ENCODE measurements around the gene KMT5B.

KMT5B gene

GRCh38 chr11:68169442-68169841, 43.7 kb downstream of the KMT5B start:
- Histone ChIP-seq H3K27me3 (ENCODE audit: control insufficient read depth, insufficient read depth, low read length) (no peaks in the 10 kb centered on the region), H3K4me3 (ENCODE audit: low read length) (no peak overlapping the region), H3K4me1 (ENCODE audit: control insufficient read depth, insufficient read depth, low read length) (peaks cover 10% of the 10 kb centered on the region), H3K9me3 (replicated peaks; ENCODE audit: low read length) (no peaks in the 10 kb centered on the region), H3K9ac (ENCODE audit: low read depth, low read length) (no peak overlapping the region), H3K4me2 (ENCODE audit: low read length) (no peak overlapping the region), H3K36me3 (ENCODE audit: insufficient read depth, low read length) (peaks cover 66% of the 10 kb centered on the region)

- no peaks in the 10 kb centered on the region for H3K9me3 ChIP-seq (replicated peaks; ENCODE audit: low read length)
- H3K27me3 ChIP-seq (ENCODE audit: control insufficient read depth, insufficient read depth, low read length) = no peaks in the 10 kb centered on the region
- H3K9ac ChIP-seq (ENCODE audit: low read depth, low read length) = no peak overlapping the region
- H3K4me2 ChIP-seq (ENCODE audit: low read length) = no peak overlapping the region
- peaks cover 7% of the 10 kb centered on the region for H3K4me1 ChIP-seq (ENCODE audit: control insufficient read depth, insufficient read depth, low read length)
- H3K4me3 ChIP-seq (ENCODE audit: low read length) = no peak overlapping the region
- peaks cover 66% of the 10 kb centered on the region for H3K36me3 ChIP-seq (ENCODE audit: insufficient read depth, low read length)
Measured at GRCh38 chr11:68168694-68169093, 44.4 kb downstream of the KMT5B start.

- Histone ChIP-seq H3K4me2 (ENCODE audit: low read length) (no peak overlapping the region), H3K4me1 (ENCODE audit: control insufficient read depth, insufficient read depth, low read length) (peaks cover 7% of the 10 kb centered on the region), H3K9ac (ENCODE audit: low read depth, low read length) (no peak overlapping the region), H3K36me3 (ENCODE audit: insufficient read depth, low read length) (peaks cover 62% of the 10 kb centered on the region), H3K9me3 (replicated peaks; ENCODE audit: low read length) (no peaks in the 10 kb centered on the region), H3K27me3 (ENCODE audit: control insufficient read depth, insufficient read depth, low read length) (no peaks in the 10 kb centered on the region), H3K4me3 (ENCODE audit: low read length) (no peak overlapping the region)
Measured at GRCh38 chr11:68167474-68167873, 45.6 kb downstream of the KMT5B start.

GRCh38 chr11:68166969-68167368, 46.1 kb downstream of the KMT5B start:
- H3K36me3 ChIP-seq (ENCODE audit: insufficient read depth, low read length) = peaks cover 59% of the 10 kb centered on the region
- no peak overlapping the region for H3K4me2 ChIP-seq (ENCODE audit: low read length)
- peaks cover 7% of the 10 kb centered on the region for H3K4me1 ChIP-seq (ENCODE audit: control insufficient read depth, insufficient read depth, low read length)
- H3K9ac ChIP-seq (ENCODE audit: low read depth, low read length) = no peak overlapping the region
- no peak overlapping the region for H3K4me3 ChIP-seq (ENCODE audit: low read length)
- H3K27me3 ChIP-seq (ENCODE audit: control insufficient read depth, insufficient read depth, low read length) = no peaks in the 10 kb centered on the region
- H3K9me3 ChIP-seq (replicated peaks; ENCODE audit: low read length) = no peaks in the 10 kb centered on the region

- Histone ChIP-seq H3K27me3 (ENCODE audit: control insufficient read depth, insufficient read depth, low read length) (no peaks in the 10 kb centered on the region), H3K4me2 (ENCODE audit: low read length) (no peak overlapping the region), H3K36me3 (ENCODE audit: insufficient read depth, low read length) (peaks cover 50% of the 10 kb centered on the region)
Measured at GRCh38 chr11:68165601-68166000, 47.5 kb downstream of the KMT5B start.

GRCh38 chr11:68164437-68164836, 48.7 kb downstream of the KMT5B start:
- Histone ChIP-seq H3K4me2 (ENCODE audit: low read length) (no peak overlapping the region), H3K9me3 (replicated peaks; ENCODE audit: low read length) (no peaks in the 10 kb centered on the region), H3K36me3 (ENCODE audit: insufficient read depth, low read length) (peaks cover 39% of the 10 kb centered on the region), H3K4me1 (ENCODE audit: control insufficient read depth, insufficient read depth, low read length) (peaks cover 7% of the 10 kb centered on the region), H3K27me3 (ENCODE audit: control insufficient read depth, insufficient read depth, low read length) (no peaks in the 10 kb centered on the region), H3K9ac (ENCODE audit: low read depth, low read length) (no peak overlapping the region), H3K4me3 (ENCODE audit: low read length) (no peak overlapping the region)

More at GRCh38 chr11:68165601-68166000, 47.5 kb downstream of the KMT5B start:
- Histone ChIP-seq H3K4me1 (ENCODE audit: control insufficient read depth, insufficient read depth, low read length) (peaks cover 7% of the 10 kb centered on the region), H3K9ac (ENCODE audit: low read depth, low read length) (no peak overlapping the region), H3K9me3 (replicated peaks; ENCODE audit: low read length) (no peaks in the 10 kb centered on the region), H3K4me3 (ENCODE audit: low read length) (no peak overlapping the region)

GRCh38 chr11:68163691-68164090, 49.4 kb downstream of the KMT5B start:
- no peak overlapping the region for H3K4me3 ChIP-seq (ENCODE audit: low read length)
- H3K4me2 ChIP-seq (ENCODE audit: low read length) = no peak overlapping the region
- no peak overlapping the region for H3K9ac ChIP-seq (ENCODE audit: low read depth, low read length)
- no peaks in the 10 kb centered on the region for H3K27me3 ChIP-seq (ENCODE audit: control insufficient read depth, insufficient read depth, low read length)
- H3K4me1 ChIP-seq (ENCODE audit: control insufficient read depth, insufficient read depth, low read length) = peaks cover 7% of the 10 kb centered on the region
- peaks cover 34% of the 10 kb centered on the region for H3K36me3 ChIP-seq (ENCODE audit: insufficient read depth, low read length)
- H3K9me3 ChIP-seq (replicated peaks; ENCODE audit: low read length) = no peaks in the 10 kb centered on the region

- no peak overlapping the region for H3K9ac ChIP-seq (ENCODE audit: low read depth, low read length)
- H3K4me3 ChIP-seq (ENCODE audit: low read length) = no peak overlapping the region
- no peak overlapping the region for H3K4me2 ChIP-seq (ENCODE audit: low read length)
- peaks cover 29% of the 10 kb centered on the region for H3K36me3 ChIP-seq (ENCODE audit: insufficient read depth, low read length)
- H3K4me1 ChIP-seq (ENCODE audit: control insufficient read depth, insufficient read depth, low read length) = peaks cover 7% of the 10 kb centered on the region
- H3K9me3 ChIP-seq (replicated peaks; ENCODE audit: low read length) = no peaks in the 10 kb centered on the region
- H3K27me3 ChIP-seq (ENCODE audit: control insufficient read depth, insufficient read depth, low read length) = no peaks in the 10 kb centered on the region
Measured at GRCh38 chr11:68160100-68160695, 52.9 kb downstream of the KMT5B start.

- H3K9ac ChIP-seq (ENCODE audit: low read depth, low read length) = no peak overlapping the region
- H3K4me1 ChIP-seq (ENCODE audit: control insufficient read depth, insufficient read depth, low read length) = peaks cover 6% of the 10 kb centered on the region
- no peaks in the 10 kb centered on the region for H3K27me3 ChIP-seq (ENCODE audit: control insufficient read depth, insufficient read depth, low read length)
- H3K4me2 ChIP-seq (ENCODE audit: low read length) = no peak overlapping the region
- H3K9me3 ChIP-seq (replicated peaks; ENCODE audit: low read length) = no peaks in the 10 kb centered on the region
- H3K36me3 ChIP-seq (ENCODE audit: insufficient read depth, low read length) = peaks cover 29% of the 10 kb centered on the region
- no peak overlapping the region for H3K4me3 ChIP-seq (ENCODE audit: low read length)
Measured at GRCh38 chr11:68159665-68160064, 53.4 kb downstream of the KMT5B start.

GRCh38 chr11:68159161-68159560, 53.9 kb downstream of the KMT5B start:
- H3K9me3 ChIP-seq (replicated peaks; ENCODE audit: low read length) = no peaks in the 10 kb centered on the region
- H3K27me3 ChIP-seq (ENCODE audit: control insufficient read depth, insufficient read depth, low read length) = no peaks in the 10 kb centered on the region
- no peak overlapping the region for H3K4me3 ChIP-seq (ENCODE audit: low read length)
- H3K4me1 ChIP-seq (ENCODE audit: control insufficient read depth, insufficient read depth, low read length) = peaks cover under 1% of the 10 kb centered on the region
- no peak overlapping the region for H3K4me2 ChIP-seq (ENCODE audit: low read length)
- no peak overlapping the region for H3K9ac ChIP-seq (ENCODE audit: low read depth, low read length)
- H3K36me3 ChIP-seq (ENCODE audit: insufficient read depth, low read length) = peaks cover 27% of the 10 kb centered on the region

GRCh38 chr11:68158580-68158979, 54.5 kb downstream of the KMT5B start:
- Histone ChIP-seq H3K4me2 (ENCODE audit: low read length) (no peak overlapping the region), H3K4me1 (ENCODE audit: control insufficient read depth, insufficient read depth, low read length) (no peaks in the 10 kb centered on the region)

GRCh38 chr11:68153742-68154141, 59.4 kb downstream of the KMT5B start:
- Histone ChIP-seq H3K9ac (ENCODE audit: low read depth, low read length) (no peak overlapping the region), H3K36me3 (ENCODE audit: insufficient read depth, low read length) (peaks cover 11% of the 10 kb centered on the region), H3K9me3 (replicated peaks; ENCODE audit: low read length) (no peaks in the 10 kb centered on the region), H3K27me3 (ENCODE audit: control insufficient read depth, insufficient read depth, low read length) (no peaks in the 10 kb centered on the region), H3K4me1 (ENCODE audit: control insufficient read depth, insufficient read depth, low read length) (no peaks in the 10 kb centered on the region), H3K4me2 (ENCODE audit: low read length) (no peak overlapping the region), H3K4me3 (ENCODE audit: low read length) (no peak overlapping the region)

More at GRCh38 chr11:68158580-68158979, 54.5 kb downstream of the KMT5B start:
- Histone ChIP-seq H3K36me3 (ENCODE audit: insufficient read depth, low read length) (peaks cover 22% of the 10 kb centered on the region), H3K9me3 (replicated peaks; ENCODE audit: low read length) (no peaks in the 10 kb centered on the region), H3K27me3 (ENCODE audit: control insufficient read depth, insufficient read depth, low read length) (no peaks in the 10 kb centered on the region), H3K4me3 (ENCODE audit: low read length) (no peak overlapping the region), H3K9ac (ENCODE audit: low read depth, low read length) (no peak overlapping the region)

Measured in skeletal muscle satellite cell (primary cell).